SK-N-SH (cell line): Measurements from ENCODE around the gene FCHSD2. TPM values are rescaled to one million over a fixed set of nuclear protein-coding genes. Genes with fewer than 3 reads are reported as not detected.
A peak's percentile ranks its signal among the peaks of the same experiment; 100 is the strongest.

Experiments
- CTCF ChIA-PET: fragments of 300-600, 350-600 bp; formaldehyde crosslinking; extraction: SDS; loops from one replicate; lab custom pipeline; 2021; lab: Yijun Ruan, JAX
- POLR2A ChIA-PET: fragments of 350-600 bp; sonication (Branson Sonifier 250); formaldehyde crosslinking; extraction: SDS; loops from one replicate; lab custom pipeline; 2020; ENCODE audit warnings: antibody characterized with exemption, inconsistent platforms; lab: Yijun Ruan, JAX
- DNase-seq: peaks from one replicate; pipeline ENCODE4 v3.0.0; 2012
- H2AFZ ChIP-seq: fragments of 200-600 bp; sonication (generic); 2 replicates; pipeline ENCODE4 v1.8.1; 2016; ENCODE audit warnings: antibody characterized with exemption, mild to moderate bottlenecking, low read depth
- H3F3A ChIP-seq: fragments of 200-600 bp; sonication (generic); replicated peaks from 2 replicates; pipeline ENCODE3; 2016; ENCODE audit warnings: antibody characterized with exemption, mild to moderate bottlenecking; ENCODE audit not compliant: insufficient read depth
- H3K27ac ChIP-seq, 2 experiments: fragments of 200-500 bp in 1 of 2; fragments of 200-600 bp in 1 of 2; sonication (Bioruptor generic) in 1 of 2; sonication (generic), shearing (Covaris generic) in 1 of 2; 2 replicates each; pipeline versions ENCODE4 v1.5.1 to v1.6.1; 2014 to 2016; ENCODE audit warnings: low read depth in 2 of 2, inconsistent platforms in 1 of 2, low read length in 1 of 2, mild to moderate bottlenecking in 1 of 2, mixed read lengths in 1 of 2
- H3K27me3 ChIP-seq: fragments of 200-600 bp; sonication (generic), shearing (Covaris generic); 2 replicates; pipeline ENCODE4 v1.6.1; 2016; ENCODE audit warnings: mixed run types; ENCODE audit not compliant: insufficient read depth
- H3K36me3 ChIP-seq, 2 experiments: fragments of 200-500 bp in 1 of 2; fragments of 200-600 bp in 1 of 2; sonication (Bioruptor generic) in 1 of 2; sonication (generic) in 1 of 2; replicated peaks in 1 of 2; 2 replicates each; pipeline versions ENCODE3 to v1.5.1; 2014 to 2016; ENCODE audit warnings: low read length in 1 of 2, mild to moderate bottlenecking in 1 of 2; ENCODE audit not compliant: insufficient read depth in 2 of 2, control insufficient read depth in 1 of 2
- H3K4me1 ChIP-seq, 2 experiments: fragments of 200-500 bp in 1 of 2; fragments of 200-600 bp in 1 of 2; sonication (Bioruptor generic) in 1 of 2; sonication (generic), shearing (Covaris generic) in 1 of 2; 2 replicates each; pipeline versions ENCODE4 v1.5.1 to v1.6.1; 2014 to 2016; ENCODE audit warnings: low read depth in 1 of 2, low read length in 1 of 2, mixed run types in 1 of 2; ENCODE audit not compliant: insufficient read depth in 2 of 2, control insufficient read depth in 1 of 2
- H3K4me2 ChIP-seq: fragments of 200-600 bp; sonication (generic), shearing (Covaris generic); 2 replicates; pipeline ENCODE4 v1.6.1; 2017; ENCODE audit warnings: mixed run types
- H3K4me3 ChIP-seq, 2 experiments: fragments of 200-500 bp in 1 of 2; fragments of 200-600 bp in 1 of 2; sonication (Bioruptor generic) in 1 of 2; sonication (generic), shearing (Covaris generic) in 1 of 2; 2 replicates each; pipeline versions ENCODE4 v1.5.1 to v1.8.1; 2014 to 2016; ENCODE audit warnings: low read depth in 2 of 2, inconsistent platforms in 1 of 2, low read length in 1 of 2, mild to moderate bottlenecking in 1 of 2, mixed read lengths in 1 of 2, moderate library complexity in 1 of 2
- H3K79me2 ChIP-seq: fragments of 200-600 bp; sonication (generic); 2 replicates; pipeline ENCODE4 v1.8.1; 2017; ENCODE audit warnings: mild to moderate bottlenecking; ENCODE audit not compliant: insufficient read depth
- H3K9ac ChIP-seq: fragments of 200-600 bp; sonication (generic); 2 replicates; pipeline ENCODE4 v1.6.1; 2017; ENCODE audit warnings: mixed run types
- H3K9me2 ChIP-seq: fragments of 200-600 bp; sonication (generic); 2 replicates; pipeline ENCODE4 v1.6.1; 2017; ENCODE audit warnings: mixed run types
- H3K9me3 ChIP-seq: fragments of 200-600 bp; sonication (generic); 2 replicates; pipeline ENCODE4 v1.6.1; 2017; ENCODE audit warnings: mixed run types, mild to moderate bottlenecking, moderate library complexity
- H4K20me1 ChIP-seq: fragments of 200-600 bp; sonication (generic); 2 replicates; pipeline ENCODE4 v1.6.1; 2017; ENCODE audit warnings: mild to moderate bottlenecking, mixed run types; ENCODE audit not compliant: insufficient read depth
- ELF1 ChIP-seq: IDR thresholded peaks from 2 replicates; pipeline ENCODE4 v1.4.0; 2012
- GABPA ChIP-seq: IDR thresholded peaks from 2 replicates; pipeline ENCODE4 v1.4.0; 2012; ENCODE audit warnings: low read depth, mild to moderate bottlenecking
- GATA2 ChIP-seq: sonication (generic); formaldehyde crosslinking; IDR thresholded peaks from 2 replicates; pipeline ENCODE4 v1.5.0; 2020; ENCODE audit warnings: mild to moderate bottlenecking, missing genetic modification reagents
- MXI1 ChIP-seq: IDR thresholded peaks from 2 replicates; pipeline ENCODE4 v1.6.1; 2012; ENCODE audit warnings: mild to moderate bottlenecking, low read depth, low read length, improper control_type of control experiment
- NFIC ChIP-seq: IDR thresholded peaks from 2 replicates; pipeline ENCODE4 v1.4.0; 2012; ENCODE audit warnings: borderline replicate concordance
- NRF1 ChIP-seq: IDR thresholded peaks from 2 replicates; pipeline ENCODE4 v1.6.1; 2012; ENCODE audit warnings: low read depth, mild to moderate bottlenecking, low read length
- PBX3 ChIP-seq: IDR thresholded peaks from 2 replicates; pipeline ENCODE4; 2012
- RCOR1 ChIP-seq: fragments of 150-350 bp; IDR thresholded peaks from 2 replicates; pipeline ENCODE4 v1.6.1; 2017; ENCODE audit warnings: antibody characterized with exemption, low read length
- RXRA ChIP-seq: IDR thresholded peaks from 2 replicates; pipeline ENCODE4 v1.4.0; 2012; ENCODE audit warnings: low read depth, mild to moderate bottlenecking, borderline replicate concordance
- SMC3 ChIP-seq: IDR thresholded peaks from 2 replicates; pipeline ENCODE4 v1.6.1; 2012; ENCODE audit warnings: low read depth, low read length, improper control_type of control experiment
- TAF1 ChIP-seq: IDR thresholded peaks from 2 replicates; pipeline ENCODE4 v1.6.1; 2012; ENCODE audit warnings: low read depth, mild to moderate bottlenecking, low read length, moderate library complexity, borderline replicate concordance
- TCF12 ChIP-seq: IDR thresholded peaks from 2 replicates; pipeline ENCODE4 v1.4.0; 2012
- YY1 ChIP-seq: IDR thresholded peaks from 2 replicates; pipeline ENCODE4 v1.4.0; 2012; ENCODE audit warnings: low read depth, mild to moderate bottlenecking
- WGBS: methylation state at CpG from one replicate; pipeline ENCODE4 v1.1.6; 2017; ENCODE audit warnings: low lambda C conversion rate; 5-methylcytosine and 5-hydroxymethylcytosine counted together
- polyA plus RNA-seq, 3 experiments: library from polyadenylated mRNA; depleted of rRNA; stranded (reverse); fragments of >200 nt; gene quantifications; 2 replicates each; pipeline ENCODE4 v1.2.3, GENCODE V29; 2012
- TF ChIP-seq, protein P1 (sequence below): IDR thresholded peaks from 2 replicates; pipeline ENCODE4 v1.4.0; 2012; ENCODE audit warnings: low read depth, borderline replicate concordance
- TF ChIP-seq, protein P2 (sequence below): fragments of 150-350 bp; IDR thresholded peaks from 2 replicates; pipeline ENCODE4 v1.6.1; 2017; ENCODE audit warnings: antibody characterized with exemption, low read length, low read depth, borderline replicate concordance
- TF ChIP-seq, protein P3 (sequence below): IDR thresholded peaks from 2 replicates; pipeline ENCODE4 v1.4.0; 2012; ENCODE audit warnings: low read depth

FCHSD2 gene
- polyA plus RNA-seq, 1 of the 3 experiments (the other 2 are of a cell fraction) = 10.4 TPM

GRCh38 chr11:72955466-72955865 is 186.7 kb downstream of the FCHSD2 start:
- Histone ChIP-seq H3K4me3 (no peak overlapping the region), H3K4me1 (peaks cover 0 to 16% of the 10 kb centered on the region in 2 experiments; a peak in 2 of 4 replicates), H3K36me3 (peaks cover 0 to 3% of the 10 kb centered on the region in 2 experiments), H3K27me3 (no peaks in the 10 kb centered on the region), H4K20me1 (no peaks in the 10 kb centered on the region), H3K4me2 (no peak overlapping the region), H3K9me2 (no peaks in the 10 kb centered on the region), H3K79me2 (no peaks in the 10 kb centered on the region; the same call in 1 of the 2 replicates), H3F3A (peaks cover 3% of the 10 kb centered on the region), H3K9ac (no peak overlapping the region), H3K27ac (no peak overlapping the region), H3K9me3 (no peaks in the 10 kb centered on the region), H2AFZ (no peak overlapping the region)
- 100% methylated on average over 1 of the region's 1 CpG for WGBS
- POLR2A ChIA-PET = no interaction called here
- CTCF ChIA-PET = interaction anchor here (1.0 kb wide), 1 partner anchor 230 kb away, joined by 3 read pairs; no protein-coding TSS in a partner anchor
- TF ChIP-seq MXI1 = no peak
- no peak for TF ChIP-seq ELF1
- no peak for TF ChIP-seq GATA2
- no peak for DNase-seq

DNA sequence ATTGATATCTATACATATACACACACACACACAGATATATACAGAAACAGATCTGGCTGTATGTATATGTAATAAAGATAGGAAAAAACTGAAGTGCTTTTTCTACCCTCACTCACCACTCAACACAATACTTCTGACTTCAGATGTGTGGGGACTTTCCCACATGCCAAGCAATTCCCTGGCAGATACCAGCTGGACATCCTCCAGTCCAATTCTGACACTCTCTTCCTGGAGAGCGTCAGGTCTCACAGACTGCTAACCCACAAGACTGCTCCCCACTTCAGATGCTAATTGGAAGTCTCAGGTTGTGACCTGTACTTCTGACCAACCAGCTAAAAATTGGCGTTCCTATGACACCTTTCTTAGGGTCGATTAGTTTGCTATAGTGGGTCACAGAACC is 187.3 kb downstream of the FCHSD2 start:
- H3K79me2 ChIP-seq = no peaks in the 10 kb centered on the region; the same call in 1 of the 2 replicates
- peaks cover 0 to 16% of the 10 kb centered on the region in 2 experiments; a peak in 2 of 4 replicates for H3K4me1 ChIP-seq
- no peak overlapping the region for H3K9ac ChIP-seq
- H2AFZ ChIP-seq = no peak overlapping the region
- ChIA-PET POLR2A (no interaction called here), CTCF (interaction anchor here (0.8 to 1.0 kb wide), 2 partner anchors 223 to 230 kb away, joined by 3 read pairs; no protein-coding TSS in a partner anchor)
- no peak overlapping the region for H3K4me2 ChIP-seq
- no peak overlapping the region for H3K4me3 ChIP-seq
- H3K9me3 ChIP-seq = no peaks in the 10 kb centered on the region
- TF ChIP-seq RXRA = no peak
- peak; percentile 59 for TF ChIP-seq TCF12
- peak; percentile 25 for TF ChIP-seq PBX3
- TF ChIP-seq NRF1 = no peak
- DNase-seq = no peak
- H3K27me3 ChIP-seq = no peaks in the 10 kb centered on the region
- H3K9me2 ChIP-seq = no peaks in the 10 kb centered on the region
- no peaks in the 10 kb centered on the region for H3K36me3 ChIP-seq
- WGBS = 78% methylated on average over 3 of the region's 3 CpGs
- peaks cover 5% of the 10 kb centered on the region for H3F3A ChIP-seq
- H4K20me1 ChIP-seq = no peaks in the 10 kb centered on the region
- H3K27ac ChIP-seq = no peak overlapping the region

GRCh38 chr11:72953637-72954036 is 188.5 kb downstream of the FCHSD2 start:
- no peak overlapping the region for H2AFZ ChIP-seq
- ChIA-PET POLR2A (no interaction called here), CTCF (no interaction called here)
- no peak for DNase-seq
- no peaks in the 10 kb centered on the region; the same call in 1 of the 2 replicates for H3K79me2 ChIP-seq
- no peak overlapping the region for H3K9ac ChIP-seq
- no peak overlapping the region for H3K4me2 ChIP-seq
- no peak overlapping the region for H3K27ac ChIP-seq
- H3F3A ChIP-seq = peaks cover 5% of the 10 kb centered on the region
- H3K4me1 ChIP-seq = peaks cover 0 to 16% of the 10 kb centered on the region in 2 experiments; a peak in 2 of 4 replicates
- H3K27me3 ChIP-seq = no peaks in the 10 kb centered on the region
- H3K9me3 ChIP-seq = no peaks in the 10 kb centered on the region
- no peaks in the 10 kb centered on the region for H3K36me3 ChIP-seq
- 88% methylated on average over 2 of the region's 2 CpGs for WGBS
- H3K9me2 ChIP-seq = no peaks in the 10 kb centered on the region
- H4K20me1 ChIP-seq = no peaks in the 10 kb centered on the region
- no peak overlapping the region for H3K4me3 ChIP-seq
- no peak for TF ChIP-seq RXRA
- TF ChIP-seq, protein P1, sequence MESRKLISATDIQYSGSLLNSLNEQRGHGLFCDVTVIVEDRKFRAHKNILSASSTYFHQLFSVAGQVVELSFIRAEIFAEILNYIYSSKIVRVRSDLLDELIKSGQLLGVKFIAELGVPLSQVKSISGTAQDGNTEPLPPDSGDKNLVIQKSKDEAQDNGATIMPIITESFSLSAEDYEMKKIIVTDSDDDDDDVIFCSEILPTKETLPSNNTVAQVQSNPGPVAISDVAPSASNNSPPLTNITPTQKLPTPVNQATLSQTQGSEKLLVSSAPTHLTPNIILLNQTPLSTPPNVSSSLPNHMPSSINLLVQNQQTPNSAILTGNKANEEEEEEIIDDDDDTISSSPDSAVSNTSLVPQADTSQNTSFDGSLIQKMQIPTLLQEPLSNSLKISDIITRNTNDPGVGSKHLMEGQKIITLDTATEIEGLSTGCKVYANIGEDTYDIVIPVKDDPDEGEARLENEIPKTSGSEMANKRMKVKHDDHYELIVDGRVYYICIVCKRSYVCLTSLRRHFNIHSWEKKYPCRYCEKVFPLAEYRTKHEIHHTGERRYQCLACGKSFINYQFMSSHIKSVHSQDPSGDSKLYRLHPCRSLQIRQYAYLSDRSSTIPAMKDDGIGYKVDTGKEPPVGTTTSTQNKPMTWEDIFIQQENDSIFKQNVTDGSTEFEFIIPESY = no peak
- no peak for TF ChIP-seq RCOR1
- TF ChIP-seq SMC3 = no peak
- TF ChIP-seq NRF1 = no peak
- TF ChIP-seq GATA2 = no peak
- no peak for TF ChIP-seq GABPA
- TF ChIP-seq, protein P2, sequence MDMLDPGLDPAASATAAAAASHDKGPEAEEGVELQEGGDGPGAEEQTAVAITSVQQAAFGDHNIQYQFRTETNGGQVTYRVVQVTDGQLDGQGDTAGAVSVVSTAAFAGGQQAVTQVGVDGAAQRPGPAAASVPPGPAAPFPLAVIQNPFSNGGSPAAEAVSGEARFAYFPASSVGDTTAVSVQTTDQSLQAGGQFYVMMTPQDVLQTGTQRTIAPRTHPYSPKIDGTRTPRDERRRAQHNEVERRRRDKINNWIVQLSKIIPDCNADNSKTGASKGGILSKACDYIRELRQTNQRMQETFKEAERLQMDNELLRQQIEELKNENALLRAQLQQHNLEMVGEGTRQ = no peak
- no peak for TF ChIP-seq YY1
- TF ChIP-seq, protein P3, sequence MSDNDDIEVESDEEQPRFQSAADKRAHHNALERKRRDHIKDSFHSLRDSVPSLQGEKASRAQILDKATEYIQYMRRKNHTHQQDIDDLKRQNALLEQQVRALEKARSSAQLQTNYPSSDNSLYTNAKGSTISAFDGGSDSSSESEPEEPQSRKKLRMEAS = no peak
- TF ChIP-seq NFIC = no peak
- TF ChIP-seq PBX3 = no peak
- no peak for TF ChIP-seq TAF1
